Thymus (tissue), 11 donors: ENCODE measurements around the gene PDE1A. TPM values are rescaled to one million over a fixed set of nuclear protein-coding genes. Genes with fewer than 3 reads are reported as not detected.
"Not testable (repeated sequence)": the region's sequence is repeated elsewhere in the genome, so short reads cannot be mapped to it uniquely, and the experiment has no call there.

Experiments
- DNase-seq, 9 donors: peaks; one replicate each; pipeline ENCODE4 v3.0.0-alpha.2; 2013; ENCODE audit warnings: low spot score in 9 of 9, low read depth in 6 of 9, missing footprints in 1 of 9
- H3K27ac ChIP-seq, 2 donors: one replicate each; pipeline ENCODE4 v1.5.1; 2013; ENCODE audit warnings: control low read depth in 1 of 2, low read depth in 1 of 2, low read length in 1 of 2, mild to moderate bottlenecking in 1 of 2, moderate library complexity in 1 of 2
- H3K27me3 ChIP-seq, 2 donors: one replicate each; pipeline ENCODE4 v1.5.1; 2013; ENCODE audit warnings: low read length in 1 of 2; ENCODE audit not compliant: control insufficient read depth in 2 of 2, insufficient read depth in 1 of 2
- H3K36me3 ChIP-seq, 2 donors: one replicate each; pipeline ENCODE4 v1.5.1; 2013; ENCODE audit warnings: low read length in 1 of 2, mild to moderate bottlenecking in 1 of 2, moderate library complexity in 1 of 2; ENCODE audit not compliant: control insufficient read depth in 2 of 2, insufficient read depth in 2 of 2
- H3K4me1 ChIP-seq, 2 donors: one replicate each; pipeline ENCODE4 v1.5.1; 2013; ENCODE audit warnings: low read length in 2 of 2; ENCODE audit not compliant: control insufficient read depth in 2 of 2, insufficient read depth in 2 of 2
- H3K4me3 ChIP-seq, 2 donors: one replicate each; pipeline ENCODE4 v1.5.1; 2013; ENCODE audit warnings: low read length in 2 of 2, control low read depth in 1 of 2, mild to moderate bottlenecking in 1 of 2
- H3K9me3 ChIP-seq, 2 donors: one replicate each; pipeline ENCODE4 v1.5.1; 2013; ENCODE audit warnings: low read length in 1 of 2, mild to moderate bottlenecking in 1 of 2; ENCODE audit not compliant: control insufficient read depth in 2 of 2, insufficient read depth in 1 of 2
- WGBS: extraction: QIAGEN DNeasy Blood & Tissue Kit; methylation state at CpG from one replicate; pipeline ENCODE4 v1.1.7; 2013; 5-methylcytosine and 5-hydroxymethylcytosine counted together
- polyA plus RNA-seq: library from polyadenylated mRNA; stranded (reverse); fragments of 200-250 nt; gene quantifications from one replicate; pipeline ENCODE4 v1.2.3, GENCODE V29; 2013
- total RNA-seq: library from RNA; stranded (reverse); fragments of 120-200 nt; gene quantifications from one replicate; pipeline ENCODE4 v1.2.4, GENCODE V29; 2013
- donor health status: healthy.

The PDE1A gene
- total and polyA plus RNA-seq, 2 donors = 7.7 to 13.0 TPM

- Histone ChIP-seq H3K4me1 (no peaks in the 10 kb centered on the region), H3K27ac (no peak overlapping the region), H3K27me3 (no peaks in the 10 kb centered on the region), H3K36me3 (no peaks in the 10 kb centered on the region), H3K4me3 (no peak overlapping the region), H3K9me3 (no peaks in the 10 kb centered on the region)
- DNase-seq = no peak
- WGBS = 92% methylated on average over 3 of the region's 3 CpGs
These were observed 143.3 kb downstream of the PDE1A start for GRCh38 chr2:182283512-182283911.

GRCh38 chr2:182281276-182281675 is 145.6 kb downstream of the PDE1A start:
- H3K9me3 ChIP-seq = no peaks in the 10 kb centered on the region
- 89% methylated on average over 3 of the region's 3 CpGs for WGBS

GRCh38 chr2:182280118-182280517 is 146.7 kb downstream of the PDE1A start:
- Histone ChIP-seq H3K27ac (no peak overlapping the region), H3K4me3 (no peak overlapping the region), H3K4me1 (no peaks in the 10 kb centered on the region), H3K9me3 (peaks cover 0 to 3% of the 10 kb centered on the region in 2 donors), H3K27me3 (no peaks in the 10 kb centered on the region), H3K36me3 (no peaks in the 10 kb centered on the region)
- no peak for DNase-seq

More at GRCh38 chr2:182281276-182281675, 145.6 kb downstream of the PDE1A start:
- Histone ChIP-seq H3K36me3 (no peaks in the 10 kb centered on the region), H3K27ac (no peak overlapping the region), H3K4me3 (no peak overlapping the region), H3K27me3 (no peaks in the 10 kb centered on the region), H3K4me1 (no peaks in the 10 kb centered on the region)
- DNase-seq = no peak

GRCh38 chr2:182276662-182277061 is 150.2 kb downstream of the PDE1A start:
- DNase-seq, H3K4me3 ChIP-seq, H3K9me3 ChIP-seq, H3K27ac ChIP-seq, H3K36me3 ChIP-seq, H3K4me1 ChIP-seq, H3K27me3 ChIP-seq: not testable (repeated sequence)
- 90% methylated on average over 6 of the region's 6 CpGs for WGBS

GRCh38 chr2:182267971-182268370 is 158.9 kb downstream of the PDE1A start:
- Histone ChIP-seq H3K27me3 (no peaks in the 10 kb centered on the region), H3K36me3 (no peaks in the 10 kb centered on the region), H3K4me1 (no peaks in the 10 kb centered on the region), H3K4me3 (no peak overlapping the region), H3K27ac (no peak overlapping the region), H3K9me3 (no peaks in the 10 kb centered on the region)
- WGBS = 93% methylated on average over 1 of the region's 1 CpG
- DNase-seq = no peak

- Histone ChIP-seq H3K9me3 (no peaks in the 10 kb centered on the region), H3K27ac (no peak overlapping the region), H3K4me3 (no peak overlapping the region), H3K36me3 (no peaks in the 10 kb centered on the region), H3K4me1 (no peaks in the 10 kb centered on the region), H3K27me3 (no peaks in the 10 kb centered on the region)
- DNase-seq = no peak
These were observed 159.9 kb downstream of the PDE1A start for GRCh38 chr2:182266909-182267308.

- H3K4me3 ChIP-seq = no peak overlapping the region
- no peaks in the 10 kb centered on the region for H3K4me1 ChIP-seq
- 95% methylated on average over 3 of the region's 3 CpGs for WGBS
These were observed 161.1 kb downstream of the PDE1A start for GRCh38 chr2:182265718-182266117.

GRCh38 chr2:182261860-182262387 is 164.9 kb downstream of the PDE1A start:
- H3K27ac ChIP-seq = no peak overlapping the region
- WGBS = 96% methylated on average over 3 of the region's 3 CpGs

More at GRCh38 chr2:182265718-182266117, 161.1 kb downstream of the PDE1A start:
- Histone ChIP-seq H3K27me3 (no peaks in the 10 kb centered on the region), H3K27ac (no peak overlapping the region), H3K36me3 (no peaks in the 10 kb centered on the region), H3K9me3 (no peaks in the 10 kb centered on the region)
- DNase-seq = no peak

GRCh38 chr2:182259629-182260150 is 167.1 kb downstream of the PDE1A start:
- Histone ChIP-seq H3K9me3 (no peaks in the 10 kb centered on the region), H3K4me3 (no peak overlapping the region), H3K4me1 (no peaks in the 10 kb centered on the region), H3K27ac (no peak overlapping the region), H3K36me3 (no peaks in the 10 kb centered on the region), H3K27me3 (no peaks in the 10 kb centered on the region)
- DNase-seq = no peak
- 94% methylated on average over 4 of the region's 4 CpGs for WGBS

More at GRCh38 chr2:182261860-182262387, 164.9 kb downstream of the PDE1A start:
- no peak for DNase-seq
- H3K4me3 ChIP-seq = no peak overlapping the region
- no peaks in the 10 kb centered on the region for H3K9me3 ChIP-seq
- H3K27me3 ChIP-seq = no peaks in the 10 kb centered on the region
- H3K4me1 ChIP-seq = no peaks in the 10 kb centered on the region
- H3K36me3 ChIP-seq = no peaks in the 10 kb centered on the region
